NCI-H146 (cell line): Measurements from ENCODE around the gene GRID1.

Experiments used
- DNase-seq: peaks from one replicate; lab custom pipeline; 2025; lab: John Stamatoyannopoulos, UW

The GRID1 gene

GRCh38 chr10:86370006-86370585, 3.5 kb upstream of the GRID1 start:
- DNase-seq: no peak

GRCh38 chr10:86368987-86369386, 2.4 kb upstream of the GRID1 start:
- no peak for DNase-seq

GRCh38 chr10:86368046-86368445, 1.5 kb upstream of the GRID1 start:
- DNase-seq: no peak

- DNase-seq: peak; percentile 50
Observed at GRCh38 chr10:86367152-86367951, 757 bp upstream of the GRID1 start.

- no peak for DNase-seq
Observed at GRCh38 chr10:86366902-86367151, 232 bp upstream of the GRID1 start.

- peak; percentile 25 for DNase-seq
Observed at GRCh38 chr10:86365346-86366032, 1.1 kb downstream of the GRID1 start.

- no peak for DNase-seq
Observed at GRCh38 chr10:86364491-86365345, 1.9 kb downstream of the GRID1 start.

GRCh38 chr10:86363833-86364490, 2.6 kb downstream of the GRID1 start:
- DNase-seq: no peak

DNA sequence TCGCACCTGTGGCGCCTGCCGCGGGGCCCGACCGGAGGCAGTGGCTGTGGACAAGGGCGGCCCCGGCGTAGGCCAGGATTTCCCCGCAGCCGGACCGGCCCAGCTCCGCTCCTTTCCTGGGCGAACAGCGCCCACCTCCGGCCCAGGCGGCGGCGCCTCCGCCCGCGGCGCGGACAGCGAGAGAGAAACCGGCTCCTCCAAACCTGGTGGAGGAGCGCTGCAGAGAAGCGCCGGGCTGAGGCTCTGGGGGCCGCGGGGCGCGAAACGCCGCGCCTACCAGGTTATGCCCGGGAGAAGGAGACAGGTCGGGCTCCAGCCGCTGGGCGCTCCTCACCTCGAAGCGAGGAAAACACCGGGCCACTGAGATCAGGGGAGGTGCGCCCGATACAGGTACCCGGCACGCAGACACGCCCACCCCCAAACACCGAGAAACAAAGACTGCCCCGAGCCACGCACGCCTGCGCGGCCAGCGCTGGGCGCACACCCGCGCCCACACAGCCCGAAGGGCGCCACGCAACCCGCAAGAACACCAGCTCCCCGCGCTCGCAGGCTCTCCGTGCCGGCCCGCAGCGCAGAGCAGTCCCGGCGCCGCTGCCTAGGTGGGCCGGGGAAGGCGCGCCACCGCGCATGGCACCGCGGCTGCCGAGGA, 3.3 kb downstream of the GRID1 start:
- peak; percentile 47 for DNase-seq

DNA sequence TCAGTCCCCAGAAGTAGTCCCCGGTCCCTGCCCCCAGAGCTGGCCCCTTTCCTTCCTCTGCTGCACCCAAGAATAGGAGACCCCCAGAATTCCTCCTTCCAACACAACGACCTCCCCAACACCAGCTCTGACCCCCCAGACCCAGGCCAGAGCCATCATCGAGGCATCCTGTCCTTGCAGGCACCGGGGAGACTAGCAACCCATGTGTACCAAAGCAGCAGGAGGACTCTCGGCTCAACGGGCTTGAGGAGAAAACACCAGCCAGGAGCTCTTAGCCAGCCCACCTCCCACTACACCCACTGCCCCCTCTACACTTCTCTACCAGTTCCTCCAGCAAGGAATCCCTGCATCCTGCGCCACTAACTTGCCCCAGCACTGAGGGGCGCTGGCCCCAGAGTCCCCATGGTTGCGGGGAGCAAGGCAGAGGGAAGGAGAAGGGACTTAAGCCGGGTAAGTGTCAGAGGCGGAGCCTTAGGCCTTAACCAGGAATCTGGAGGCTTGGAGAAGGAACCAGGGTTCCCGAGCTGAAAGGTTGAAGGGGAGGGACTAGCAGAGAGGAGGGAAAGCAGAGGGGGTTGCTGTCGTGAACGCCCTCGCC, 3.9 kb downstream of the GRID1 start:
- no peak for DNase-seq

- DNase-seq: no peak
Observed at GRCh38 chr10:86362129-86362527, 4.5 kb downstream of the GRID1 start.

- peak; percentile 75 for DNase-seq
Observed at GRCh38 chr10:86361156-86362128, 5.2 kb downstream of the GRID1 start.

- no peak for DNase-seq
Observed at GRCh38 chr10:86360657-86361056, 5.9 kb downstream of the GRID1 start.

DNA sequence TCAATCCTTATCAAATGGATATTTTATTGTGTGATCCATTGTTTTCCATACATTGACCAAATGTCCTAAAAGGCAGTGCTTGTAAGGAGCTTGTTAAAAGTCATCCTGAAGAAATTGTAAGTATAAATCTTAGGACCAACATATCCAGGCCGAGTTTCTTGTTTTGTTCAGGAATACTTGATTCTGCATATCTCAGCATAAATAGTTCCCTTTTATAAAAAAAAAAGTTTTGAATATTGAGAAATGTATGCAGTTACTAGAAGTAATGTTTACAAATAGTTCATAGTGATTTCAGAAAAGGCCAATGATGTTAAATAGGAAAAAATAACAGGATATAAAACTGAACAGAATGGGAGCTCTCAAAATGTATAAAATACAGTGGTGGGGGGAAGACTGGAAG, 6.6 kb downstream of the GRID1 start:
- DNase-seq: no peak

GRCh38 chr10:86359111-86359510, 7.5 kb downstream of the GRID1 start:
- DNase-seq: no peak

GRCh38 chr10:86357676-86358075, 8.9 kb downstream of the GRID1 start:
- DNase-seq: no peak

DNA sequence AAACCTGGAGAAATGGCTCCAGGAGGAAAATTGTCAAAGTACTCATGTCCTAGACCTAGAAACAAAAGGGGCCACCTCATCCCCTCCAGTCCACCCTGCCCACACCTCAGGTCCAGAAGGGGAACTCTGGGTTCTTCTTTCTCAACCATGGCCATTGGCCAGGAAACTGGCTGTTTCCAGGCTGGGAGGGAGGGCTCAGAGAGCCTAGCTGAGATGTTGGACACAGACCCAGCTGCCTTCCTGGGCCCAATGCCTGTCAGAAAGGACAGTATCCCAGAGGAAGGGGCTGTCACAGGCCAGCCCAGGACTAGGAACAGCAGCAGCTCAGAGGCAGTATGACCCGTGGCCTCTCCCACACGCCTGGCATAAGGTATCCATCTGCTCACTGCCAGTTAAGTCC, 9.6 kb downstream of the GRID1 start:
- no peak for DNase-seq

- no peak for DNase-seq
Observed at GRCh38 chr10:86356296-86356695, 10.3 kb downstream of the GRID1 start.

DNA sequence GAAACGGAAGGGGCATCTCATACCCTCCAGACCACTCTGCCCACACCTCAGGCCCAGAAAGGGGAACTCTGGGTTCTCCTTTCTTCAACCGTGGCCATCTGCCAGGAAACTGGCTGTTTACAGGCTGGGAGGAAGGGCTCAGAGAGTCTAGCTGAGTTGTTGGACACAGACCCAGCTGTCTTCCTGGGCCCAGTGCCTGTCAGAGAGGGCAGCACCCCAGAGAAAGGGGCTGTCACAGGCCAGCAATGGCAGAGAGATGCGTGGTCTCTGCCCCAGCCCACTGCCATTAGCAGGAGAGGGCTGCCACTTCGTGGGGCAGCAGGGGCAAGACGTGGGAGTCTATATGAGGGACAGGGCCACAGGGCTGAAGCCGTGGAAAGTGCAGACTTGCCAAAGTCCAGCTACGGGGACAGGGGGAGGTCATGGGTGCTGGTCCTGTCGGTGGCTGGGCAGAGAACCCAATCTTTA, 11.0 kb downstream of the GRID1 start:
- no peak for DNase-seq
